Muscle layer of duodenum (tissue), 2 donors: ENCODE results near the gene CRYGN.

Experiments used
- H3K27ac ChIP-seq: one replicate; pipeline ENCODE4 v1.7.0; 2013; ENCODE audit warnings: mild to moderate bottlenecking, low read length
- H3K27me3 ChIP-seq: one replicate; pipeline ENCODE4 v1.7.0; 2013; ENCODE audit warnings: low read depth, mild to moderate bottlenecking, control low read depth, low read length
- H3K36me3 ChIP-seq, 2 donors: one replicate each; pipeline ENCODE4 v1.7.0; 2013; ENCODE audit warnings: low read length in 2 of 2, control low read depth in 1 of 2, mild to moderate bottlenecking in 1 of 2; ENCODE audit not compliant: insufficient read depth in 2 of 2, control insufficient read depth in 1 of 2
- H3K4me1 ChIP-seq, 2 donors: one replicate each; pipeline ENCODE4 v1.7.0; 2013; ENCODE audit warnings: low read length in 2 of 2, mild to moderate bottlenecking in 2 of 2, control low read depth in 1 of 2, moderate library complexity in 1 of 2; ENCODE audit not compliant: insufficient read depth in 2 of 2, control insufficient read depth in 1 of 2
- H3K4me3 ChIP-seq, 2 donors: one replicate each; pipeline ENCODE4 v1.7.0; 2013; ENCODE audit warnings: low read length in 2 of 2, low read depth in 1 of 2, mild to moderate bottlenecking in 1 of 2
- H3K9me3 ChIP-seq, 2 donors: one replicate each; pipeline ENCODE4 v1.7.0; 2013; ENCODE audit warnings: low read length in 2 of 2, control low read depth in 1 of 2, mild to moderate bottlenecking in 1 of 2; ENCODE audit not compliant: control insufficient read depth in 1 of 2
- donor health status: healthy.

The CRYGN gene

GRCh38 chr7:151384776-151385625, 54.9 kb downstream of the CRYGN start:
- no peaks in the 10 kb centered on the region for H3K36me3 ChIP-seq
- H3K9me3 ChIP-seq, result no peaks in the 10 kb centered on the region
- H3K4me1 ChIP-seq, result peaks cover 0 to 15% of the 10 kb centered on the region in 2 donors
- no peak overlapping the region for H3K27ac ChIP-seq
- H3K4me3 ChIP-seq, result no peak overlapping the region
- H3K27me3 ChIP-seq, result peaks cover 12% of the 10 kb centered on the region

GRCh38 chr7:151384352-151384697, 55.6 kb downstream of the CRYGN start:
- Histone ChIP-seq H3K4me3 (no peak overlapping the region), H3K36me3 (no peaks in the 10 kb centered on the region), H3K9me3 (no peaks in the 10 kb centered on the region), H3K27me3 (peaks cover 12% of the 10 kb centered on the region), H3K4me1 (peaks cover 0 to 15% of the 10 kb centered on the region in 2 donors), H3K27ac (no peak overlapping the region)

- peaks cover 0 to 15% of the 10 kb centered on the region in 2 donors for H3K4me1 ChIP-seq
- H3K36me3 ChIP-seq, result peaks cover 0 to under 1% of the 10 kb centered on the region in 2 donors
- no peaks in the 10 kb centered on the region for H3K9me3 ChIP-seq
- peaks cover 12% of the 10 kb centered on the region for H3K27me3 ChIP-seq
- H3K4me3 ChIP-seq, result no peak overlapping the region
- no peak overlapping the region for H3K27ac ChIP-seq
These were observed 56.1 kb downstream of the CRYGN start for GRCh38 chr7:151383638-151384351.

GRCh38 chr7:151382079-151382885, 57.7 kb downstream of the CRYGN start:
- H3K4me3 ChIP-seq, result peak overlapping the region in 1 of 2 donors; percentile 60

GRCh38 chr7:151381348-151382078, 58.4 kb downstream of the CRYGN start:
- Histone ChIP-seq H3K4me1 (peaks cover 0 to 15% of the 10 kb centered on the region in 2 donors), H3K27ac (no peak overlapping the region), H3K27me3 (peaks cover 12% of the 10 kb centered on the region), H3K4me3 (peak overlapping the region in 1 of 2 donors; percentile 60), H3K9me3 (no peaks in the 10 kb centered on the region), H3K36me3 (peaks cover 13 to 22% of the 10 kb centered on the region in 2 donors)

More at GRCh38 chr7:151382079-151382885, 57.7 kb downstream of the CRYGN start:
- peaks cover 0 to 15% of the 10 kb centered on the region in 2 donors for H3K4me1 ChIP-seq
- H3K27ac ChIP-seq, result no peak overlapping the region
- no peaks in the 10 kb centered on the region for H3K9me3 ChIP-seq
- peaks cover 6 to 14% of the 10 kb centered on the region in 2 donors for H3K36me3 ChIP-seq
- H3K27me3 ChIP-seq, result peaks cover 12% of the 10 kb centered on the region

GRCh38 chr7:151381098-151381347, 58.9 kb downstream of the CRYGN start:
- Histone ChIP-seq H3K27me3 (peaks cover 12% of the 10 kb centered on the region), H3K36me3 (peaks cover 18 to 27% of the 10 kb centered on the region in 2 donors), H3K27ac (no peak overlapping the region), H3K9me3 (no peaks in the 10 kb centered on the region), H3K4me1 (peaks cover 0 to 15% of the 10 kb centered on the region in 2 donors), H3K4me3 (peak overlapping the region in 1 of 2 donors; percentile 60)

GRCh38 chr7:151380199-151381097, 59.5 kb downstream of the CRYGN start:
- peaks cover 20 to 32% of the 10 kb centered on the region in 2 donors for H3K36me3 ChIP-seq
- H3K27me3 ChIP-seq, result peaks cover 12% of the 10 kb centered on the region
- peaks cover 0 to 15% of the 10 kb centered on the region in 2 donors for H3K4me1 ChIP-seq
- H3K4me3 ChIP-seq, result no peak overlapping the region
- no peaks in the 10 kb centered on the region for H3K9me3 ChIP-seq
- H3K27ac ChIP-seq, result no peak overlapping the region

- Histone ChIP-seq H3K27me3 (peaks cover 12% of the 10 kb centered on the region), H3K27ac (no peak overlapping the region), H3K9me3 (no peaks in the 10 kb centered on the region), H3K4me1 (peaks cover 0 to 15% of the 10 kb centered on the region in 2 donors), H3K4me3 (no peak overlapping the region), H3K36me3 (peaks cover 20 to 37% of the 10 kb centered on the region in 2 donors)
These were observed 60.3 kb downstream of the CRYGN start for GRCh38 chr7:151379534-151380198.

GRCh38 chr7:151379193-151379520, 60.8 kb downstream of the CRYGN start:
- H3K27me3 ChIP-seq, result peaks cover 12% of the 10 kb centered on the region
- no peak overlapping the region for H3K27ac ChIP-seq
- peaks cover 20 to 42% of the 10 kb centered on the region in 2 donors for H3K36me3 ChIP-seq

More at GRCh38 chr7:151379193-151379520, 60.8 kb downstream of the CRYGN start:
- Histone ChIP-seq H3K4me3 (no peak overlapping the region), H3K4me1 (peaks cover 0 to 15% of the 10 kb centered on the region in 2 donors), H3K9me3 (no peaks in the 10 kb centered on the region)
